NCI-H510A treated with DMSO at 0.1 percent for 48 hours (cell line): ENCODE data around the gene PDCD2.
A peak's percentile ranks its signal among the peaks of the same experiment; 100 is the strongest.
"Not testable (repeated sequence)": the region's sequence is repeated elsewhere in the genome, so short reads cannot be mapped to it uniquely, and the experiment has no call there.

ENCODE experiments used
- DNase-seq: peaks from one replicate; lab custom pipeline; 2025; lab: John Stamatoyannopoulos, UW

The PDCD2 gene

GRCh38 chr6:170552765-170553533 is 31.5 kb downstream of the PDCD2 start, which contains the start of gene PSMB1:
TSS of gene PSMB1 (minus strand) at chr6:170553307. CDS start at chr6:170553242, 65 bp downstream.
- DNase-seq, result peak; percentile 72

GRCh38 chr6:170545405-170545804 is 39.0 kb downstream of the PDCD2 start:
- peak; percentile 89 for DNase-seq

GRCh38 chr6:170542031-170542719 is 42.3 kb downstream of the PDCD2 start:
- DNase-seq, result no peak

- no peak for DNase-seq
These were observed 47.1 kb downstream of the PDCD2 start for GRCh38 chr6:170537329-170537728.

GRCh38 chr6:170536671-170537070 is 47.8 kb downstream of the PDCD2 start:
- no peak for DNase-seq

- no peak for DNase-seq
These were observed 49.4 kb downstream of the PDCD2 start for GRCh38 chr6:170535004-170535403.

- no peak for DNase-seq
These were observed 50.6 kb downstream of the PDCD2 start for GRCh38 chr6:170533792-170534191.

GRCh38 chr6:170532867-170533488 is 51.5 kb downstream of the PDCD2 start:
- no peak for DNase-seq

GRCh38 chr6:170529839-170530469 is 54.5 kb downstream of the PDCD2 start:
- DNase-seq, result peak; percentile 56

- not testable (repeated sequence) for DNase-seq
These were observed 56.4 kb downstream of the PDCD2 start for GRCh38 chr6:170527995-170528394.

GRCh38 chr6:170525795-170526194 is 58.6 kb downstream of the PDCD2 start:
- DNase-seq, result no peak
